Stimulated activated CD8-positive, alpha-beta memory T cell treated with anti-CD3 and anti-CD28 coated beads, Interleukin-7, amount 100 ng/mL, for 24 hours (primary cell): Measurements from ENCODE around the gene SLC8A1.

Experiments
- DNase-seq: peaks from one replicate; pipeline ENCODE4 v3.0.0-alpha.2; 2020; ENCODE audit warnings: low read depth

SLC8A1 gene

DNA sequence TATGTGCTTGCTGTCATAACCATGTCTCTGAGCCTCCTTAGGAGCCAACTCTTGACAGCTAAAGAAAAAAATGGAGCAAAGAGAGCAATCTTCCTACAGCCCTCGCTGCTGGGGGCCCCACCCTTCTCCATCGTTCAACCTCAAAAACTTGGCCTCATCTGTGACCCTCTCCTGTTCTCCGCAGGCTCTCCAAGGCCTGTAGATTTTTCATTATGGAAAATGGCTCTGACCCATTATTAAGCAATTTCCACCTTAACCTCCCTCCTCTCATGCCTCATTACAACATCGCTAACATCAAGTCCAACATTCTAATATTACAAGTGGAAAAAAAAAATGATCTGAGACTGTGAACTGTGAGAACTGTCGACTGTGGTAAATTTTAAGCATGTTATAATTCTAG is 98.7 kb downstream of the SLC8A1 start:
- no peak for DNase-seq

GRCh38 chr2:40352703-40353099 is 99.2 kb downstream of the SLC8A1 start:
- no peak for DNase-seq

DNA sequence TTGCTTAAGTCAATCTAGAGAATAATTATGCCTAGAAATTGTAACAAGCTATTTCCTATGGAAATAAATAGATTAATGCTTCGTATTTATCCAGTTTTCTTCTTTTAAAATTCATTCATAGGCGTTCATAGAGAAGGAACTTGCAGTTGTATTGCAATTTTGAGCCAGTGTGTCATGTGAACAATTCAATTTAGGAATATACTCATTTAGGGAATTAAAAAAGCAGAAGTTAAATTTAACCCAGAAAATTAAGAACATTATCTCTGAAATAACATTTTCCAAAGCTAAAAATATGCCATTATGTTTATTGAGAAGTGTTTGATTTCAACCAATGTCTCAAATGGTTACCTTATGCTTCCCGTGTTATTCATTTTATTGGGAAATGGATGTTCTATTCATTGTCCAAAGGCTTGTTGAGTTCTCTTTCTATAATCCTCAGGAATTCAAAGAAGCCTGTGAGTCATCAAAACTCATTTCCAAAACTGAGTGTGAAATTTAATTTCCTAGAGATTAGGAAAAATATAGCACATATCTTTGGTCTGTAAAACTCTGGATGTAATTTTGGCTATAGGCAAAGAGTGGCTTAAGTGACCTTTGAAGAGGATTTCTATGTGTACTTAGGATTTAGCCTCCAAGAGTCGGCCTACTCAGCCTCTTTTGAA is 99.7 kb downstream of the SLC8A1 start:
- no peak for DNase-seq

- DNase-seq = no peak
These were observed 103.2 kb downstream of the SLC8A1 start for GRCh38 chr2:40348665-40349064.

DNA sequence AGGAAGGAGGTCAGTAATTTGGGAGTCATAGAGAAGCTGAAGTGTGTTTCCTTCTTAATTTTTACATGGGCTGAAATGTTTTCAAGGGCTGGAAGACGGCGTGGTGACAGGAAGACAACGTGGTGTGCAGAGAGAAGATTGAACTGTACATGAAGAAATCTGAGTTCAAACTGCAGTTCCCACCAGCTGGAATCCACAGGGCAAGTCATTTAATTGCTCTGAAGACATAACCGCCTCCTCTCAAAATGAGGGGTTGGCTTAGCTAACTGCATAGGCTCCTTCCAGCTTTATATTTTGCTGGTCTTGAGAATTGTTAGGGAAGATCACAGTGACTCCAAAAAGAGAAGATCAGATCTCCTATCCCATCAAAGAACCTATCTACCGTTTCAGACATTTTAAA is 103.9 kb downstream of the SLC8A1 start:
- DNase-seq = no peak

GRCh38 chr2:40346535-40347354 is 105.1 kb downstream of the SLC8A1 start:
- DNase-seq = no peak

- DNase-seq = no peak
These were observed 107.5 kb downstream of the SLC8A1 start for GRCh38 chr2:40344364-40344763.

DNA sequence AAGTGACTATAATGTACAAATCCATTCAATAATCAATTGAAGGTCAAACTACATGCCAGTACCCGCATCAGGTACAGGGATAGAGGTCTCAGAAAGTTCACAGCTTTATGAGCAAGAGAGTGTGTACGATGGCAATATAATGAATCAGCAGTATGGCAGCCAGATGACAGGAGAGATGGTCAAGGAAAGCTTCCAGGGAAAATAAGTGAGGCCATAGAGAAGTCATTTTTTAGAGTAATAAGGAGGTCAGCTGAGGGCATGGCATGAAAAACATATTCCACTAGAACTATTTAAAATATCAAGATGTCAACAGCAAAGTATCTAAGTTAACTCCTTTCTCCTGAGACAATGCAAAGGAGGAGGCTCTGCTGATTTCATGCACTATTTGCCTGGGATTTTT is 108.0 kb downstream of the SLC8A1 start:
- no peak for DNase-seq

- no peak for DNase-seq
These were observed 110.7 kb downstream of the SLC8A1 start for GRCh38 chr2:40341198-40341597.

DNA sequence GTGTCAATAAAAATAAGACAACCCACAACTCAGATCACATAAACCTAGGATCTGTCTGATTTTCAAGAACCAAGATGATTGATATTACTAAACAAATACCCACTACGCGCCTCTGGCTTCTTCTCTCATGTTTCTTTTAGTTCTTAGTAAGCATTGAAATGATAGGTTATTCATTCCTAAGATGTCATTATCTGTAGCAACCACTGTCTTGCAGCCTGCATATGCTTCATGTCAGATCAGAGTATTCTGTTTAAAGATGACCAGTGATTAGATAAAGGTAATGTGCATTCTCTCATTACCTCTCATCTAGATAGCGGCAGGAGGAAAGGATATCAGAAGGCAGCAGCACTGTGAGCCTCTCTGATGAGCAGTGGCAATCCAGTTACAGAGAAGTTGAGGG is 112.9 kb downstream of the SLC8A1 start:
- no peak for DNase-seq

DNA sequence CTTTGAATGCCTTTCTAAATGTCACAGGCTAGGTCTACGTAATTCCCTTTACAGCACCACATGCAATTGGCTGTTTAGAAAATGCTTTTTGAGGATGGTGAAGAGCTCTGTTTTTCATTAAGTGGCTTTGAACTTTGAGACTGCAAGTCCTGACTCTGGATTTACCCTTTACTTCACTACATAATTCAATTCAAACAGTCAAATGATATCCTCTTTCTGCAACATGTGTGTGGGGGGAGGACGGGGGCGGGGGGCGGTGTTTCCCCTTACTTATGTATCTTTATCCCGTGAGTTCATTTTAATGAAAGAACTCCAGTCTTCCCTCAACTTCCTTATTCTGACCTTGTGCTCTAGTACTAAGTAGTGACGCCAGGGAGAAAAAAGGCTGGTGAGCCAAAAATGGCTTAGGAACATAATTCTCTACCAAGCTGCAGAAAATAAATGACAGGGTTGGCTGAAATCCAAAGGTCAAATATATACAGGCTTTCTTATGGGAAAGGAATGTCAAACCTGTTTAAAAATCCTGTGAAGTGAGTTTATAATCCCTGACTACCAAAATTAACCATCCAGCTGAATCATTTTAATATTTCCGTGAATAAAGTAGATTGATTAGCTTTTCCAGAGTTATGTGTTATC is 119.6 kb downstream of the SLC8A1 start:
- DNase-seq = no peak

- no peak for DNase-seq
These were observed 121.8 kb downstream of the SLC8A1 start for GRCh38 chr2:40330096-40330495.

DNA sequence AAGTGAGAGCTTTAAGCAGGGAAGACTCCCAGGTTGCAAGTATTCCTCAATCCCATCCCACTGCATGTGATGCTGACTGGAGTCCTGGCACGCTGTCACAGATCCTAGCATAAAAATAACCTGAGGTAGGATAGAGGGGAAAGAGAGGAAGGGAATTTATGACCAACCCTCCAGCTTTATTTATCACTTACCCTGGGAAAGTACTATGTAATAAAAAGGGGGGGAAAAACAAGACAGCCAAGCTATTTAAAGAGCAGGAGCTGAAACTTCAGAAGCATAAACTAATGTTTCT is 122.2 kb downstream of the SLC8A1 start:
- no peak for DNase-seq

- DNase-seq = no peak
These were observed 126.8 kb downstream of the SLC8A1 start for GRCh38 chr2:40325116-40325515.

GRCh38 chr2:40324656-40325055 is 127.2 kb downstream of the SLC8A1 start:
- no peak for DNase-seq

GRCh38 chr2:40321822-40322221 is 130.1 kb downstream of the SLC8A1 start:
- DNase-seq = no peak

DNA sequence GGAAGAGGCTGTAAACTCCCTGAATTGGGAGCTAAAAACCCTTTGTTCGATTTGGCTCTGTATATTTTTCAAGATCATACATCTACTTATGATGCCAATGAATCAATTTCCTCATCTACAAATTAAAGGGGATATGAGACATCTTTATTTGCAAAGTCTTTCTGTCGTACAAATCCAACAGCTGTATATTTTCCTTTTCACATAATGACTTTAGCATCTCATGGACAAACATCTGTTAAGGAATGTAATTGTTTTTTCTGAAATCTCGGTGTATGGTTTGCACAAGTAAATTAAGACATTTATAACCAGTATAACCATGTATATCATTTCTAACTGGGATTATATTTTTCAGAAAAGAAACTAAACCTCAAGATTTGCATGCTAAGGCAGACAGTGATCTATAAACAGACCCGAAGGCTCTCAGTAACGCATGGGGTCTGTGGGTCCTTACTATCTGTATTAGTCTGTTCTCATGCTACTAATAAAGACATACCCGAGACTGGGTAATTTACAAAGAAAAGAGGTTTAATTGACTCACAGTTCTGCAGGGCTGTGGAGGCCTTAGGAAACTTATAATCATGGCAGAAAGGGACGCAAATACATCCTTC is 130.8 kb downstream of the SLC8A1 start:
- DNase-seq = no peak

GRCh38 chr2:40318921-40319320 is 133.0 kb downstream of the SLC8A1 start:
- no peak for DNase-seq

DNA sequence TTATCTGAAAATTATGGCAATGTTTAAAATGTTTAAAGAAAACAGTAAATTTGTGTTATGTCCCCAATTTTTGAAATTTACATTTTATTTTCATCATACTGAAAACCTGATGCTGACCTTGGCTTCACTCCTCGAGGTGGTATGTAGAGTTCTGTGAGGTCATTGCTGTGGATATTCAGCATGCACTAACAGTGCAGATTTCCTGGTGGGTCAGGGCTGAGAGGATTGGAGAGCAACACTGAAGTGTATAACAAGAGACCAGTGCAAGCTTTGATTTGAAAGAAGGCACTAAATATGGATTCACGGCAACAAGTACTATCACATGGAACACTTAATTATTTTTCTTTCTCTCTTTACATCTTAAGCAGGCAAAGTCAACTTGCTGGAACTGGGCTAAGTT is 134.1 kb downstream of the SLC8A1 start:
- no peak for DNase-seq

DNA sequence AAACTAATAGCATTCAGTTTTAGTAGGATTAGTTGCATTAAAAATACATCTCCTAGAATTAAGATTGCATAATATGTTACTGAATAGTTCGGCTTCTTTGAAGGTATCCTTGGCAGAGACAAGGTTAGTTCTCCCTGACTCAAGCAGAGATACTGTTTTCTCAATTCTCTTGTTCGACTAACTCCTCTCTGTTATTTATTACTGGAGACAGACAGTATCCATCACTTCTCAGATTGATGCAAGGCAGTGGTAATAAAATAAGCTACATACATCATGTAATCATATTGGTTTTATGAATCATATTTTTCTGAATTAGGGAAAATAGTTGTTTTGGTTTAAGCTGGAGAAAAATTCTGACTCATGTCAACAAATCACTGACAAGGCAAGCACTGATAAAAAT is 134.8 kb downstream of the SLC8A1 start:
- no peak for DNase-seq

- DNase-seq = no peak
These were observed 135.3 kb downstream of the SLC8A1 start for GRCh38 chr2:40316620-40317019.

- no peak for DNase-seq
These were observed 136.2 kb downstream of the SLC8A1 start for GRCh38 chr2:40315683-40316082.

DNA sequence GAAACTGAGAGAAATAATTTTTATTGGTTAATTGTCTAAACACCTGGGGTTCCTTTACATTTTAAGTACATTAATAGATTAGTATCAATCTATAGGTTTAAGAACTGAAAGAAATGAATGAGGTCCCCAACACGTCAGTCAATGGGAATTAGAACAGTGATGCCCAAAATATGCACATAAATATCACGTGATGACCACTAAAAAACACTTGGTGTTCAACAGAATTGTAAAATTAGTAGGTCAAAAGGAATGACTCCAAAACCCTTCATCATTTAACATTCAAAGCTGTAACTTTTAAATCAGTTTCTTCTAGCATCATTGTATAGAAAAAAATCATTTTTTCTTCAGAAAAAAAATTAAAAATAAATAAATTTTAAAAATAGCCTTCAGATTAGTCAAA is 140.9 kb downstream of the SLC8A1 start:
- DNase-seq = no peak
